HG02642 (cell line): ENCODE measurements around the gene ZNF791.
"Not testable (repeated sequence)": the region's sequence is repeated elsewhere in the genome, so short reads cannot be mapped to it uniquely, and the experiment has no call there.

Experiments
- ATAC-seq: cut with Tn5 transposase; IDR thresholded peaks from one replicate; pipeline ENCODE4 v1.9.1; 2021; ENCODE audit warnings: mild to moderate bottlenecking; ENCODE audit not compliant: unreplicated experiment, poor library complexity

The ZNF791 gene

GRCh38 chr19:12610540-12611360 is at the start of gene ZNF791, which contains the start of gene ZNF490:
ZNF791 (plus strand) TSS chr19:12610920; CDS start chr19:12611080, 160 bp downstream.
ZNF490 (minus strand) TSS chr19:12610813; CDS start chr19:12610680, 133 bp downstream.
- ATAC-seq = peak; percentile 83

- ATAC-seq = peak; percentile 60
Measured at GRCh38 chr19:12564016-12564664, 46.6 kb upstream of the ZNF791 start.

- not testable (repeated sequence) for ATAC-seq
Measured at GRCh38 chr19:12566380-12566779, 44.3 kb upstream of the ZNF791 start.

- ATAC-seq = no peak
Measured at GRCh38 chr19:12567951-12568350, 42.8 kb upstream of the ZNF791 start.

- ATAC-seq = no peak
Measured at GRCh38 chr19:12574036-12574435, 36.7 kb upstream of the ZNF791 start.

- no peak for ATAC-seq
Measured at GRCh38 chr19:12578641-12579040, 32.1 kb upstream of the ZNF791 start.

GRCh38 chr19:12580180-12580694 is 30.5 kb upstream of the ZNF791 start:
- no peak for ATAC-seq

- no peak for ATAC-seq
Measured at GRCh38 chr19:12581100-12581499, 29.6 kb upstream of the ZNF791 start.

GRCh38 chr19:12596485-12596884 is 14.2 kb upstream of the ZNF791 start:
- no peak for ATAC-seq

- no peak for ATAC-seq
Measured at GRCh38 chr19:12596927-12597548, 13.7 kb upstream of the ZNF791 start.

- no peak for ATAC-seq
Measured at GRCh38 chr19:12597594-12597993, 13.1 kb upstream of the ZNF791 start.

- peak; percentile 51 for ATAC-seq
Measured at GRCh38 chr19:12603714-12604113, 7.0 kb upstream of the ZNF791 start.

- no peak for ATAC-seq
Measured at GRCh38 chr19:12606796-12607195, 3.9 kb upstream of the ZNF791 start.

GRCh38 chr19:12607631-12608030 is 3.1 kb upstream of the ZNF791 start:
- ATAC-seq = no peak

GRCh38 chr19:12611361-12611699 is 610 bp downstream of the ZNF791 start:
- ATAC-seq = no peak

GRCh38 chr19:12617646-12618045 is 6.9 kb downstream of the ZNF791 start:
- no peak for ATAC-seq

GRCh38 chr19:12621253-12622024 is 10.7 kb downstream of the ZNF791 start:
- ATAC-seq = not testable (repeated sequence)

GRCh38 chr19:12623361-12624031 is 12.8 kb downstream of the ZNF791 start:
- ATAC-seq = no peak

GRCh38 chr19:12626958-12627357 is 16.2 kb downstream of the ZNF791 start:
- ATAC-seq = no peak
